ENCODE results near the gene CT55. TPM values are rescaled to one million over a fixed set of nuclear protein-coding genes. Genes with fewer than 3 reads are reported as not detected.
"Not testable (repeated sequence)": the region's sequence is repeated elsewhere in the genome, so short reads cannot be mapped to it uniquely, and the experiment has no call there.

The CT55 gene
- not detected for polyA plus RNA-seq

GRCh38 chrX:135170877-135171519 is at the start of gene CT55:
Gene CT55 (minus strand): TSS chrX:135171398. CDS start chrX:135171171, 227 bp downstream.
- Mint-ChIP-seq H3K9me3 (peaks cover 0 to 13% (median 2%) of the 10 kb centered on the region in 3 donors), H3K4me1 (no peaks in the 10 kb centered on the region), H3K27ac (no peak within 1 kb of the TSS), H3K27me3 (peaks cover 7% of the 10 kb centered on the region), H3K4me3 (no peak within 1 kb of the TSS), H3K36me3 (no peaks in the 10 kb centered on the region)

- Mint-ChIP-seq H3K27ac (no peak overlapping the region), H3K4me1 (no peaks in the 10 kb centered on the region)
These were observed 42.1 kb upstream of the CT55 start for GRCh38 chrX:135213200-135213844.

GRCh38 chrX:135206427-135206826 is 35.2 kb upstream of the CT55 start:
- peaks cover 10% of the 10 kb centered on the region for H3K27me3 Mint-ChIP-seq
- H3K4me3 Mint-ChIP-seq, H3K36me3 Mint-ChIP-seq, H3K4me1 Mint-ChIP-seq, H3K9me3 Mint-ChIP-seq, H3K27ac Mint-ChIP-seq: not testable (repeated sequence)

More at GRCh38 chrX:135213200-135213844, 42.1 kb upstream of the CT55 start:
- H3K36me3 Mint-ChIP-seq, result no peaks in the 10 kb centered on the region
- no peak overlapping the region for H3K4me3 Mint-ChIP-seq
- H3K9me3 Mint-ChIP-seq, result no peaks in the 10 kb centered on the region
- peaks cover 6% of the 10 kb centered on the region for H3K27me3 Mint-ChIP-seq

- no peak overlapping the region for H3K27ac Mint-ChIP-seq
- H3K9me3 Mint-ChIP-seq, result no peaks in the 10 kb centered on the region
- H3K27me3 Mint-ChIP-seq, result peaks cover 8% of the 10 kb centered on the region
- no peak overlapping the region for H3K4me3 Mint-ChIP-seq
- H3K36me3 Mint-ChIP-seq, result no peaks in the 10 kb centered on the region
- no peaks in the 10 kb centered on the region for H3K4me1 Mint-ChIP-seq
These were observed 29.1 kb upstream of the CT55 start for GRCh38 chrX:135200297-135200696.

GRCh38 chrX:135194684-135195083 is 23.5 kb upstream of the CT55 start:
- no peaks in the 10 kb centered on the region for H3K4me1 Mint-ChIP-seq
- peaks cover 8% of the 10 kb centered on the region for H3K27me3 Mint-ChIP-seq
- no peak overlapping the region for H3K27ac Mint-ChIP-seq

GRCh38 chrX:135193740-135194139 is 22.5 kb upstream of the CT55 start:
- H3K4me3 Mint-ChIP-seq, result no peak overlapping the region
- peaks cover 7% of the 10 kb centered on the region for H3K27me3 Mint-ChIP-seq
- no peak overlapping the region for H3K27ac Mint-ChIP-seq
- peaks cover 0 to under 1% (median 0%) of the 10 kb centered on the region in 3 donors for H3K9me3 Mint-ChIP-seq
- no peaks in the 10 kb centered on the region for H3K36me3 Mint-ChIP-seq
- no peaks in the 10 kb centered on the region for H3K4me1 Mint-ChIP-seq

More at GRCh38 chrX:135194684-135195083, 23.5 kb upstream of the CT55 start:
- Mint-ChIP-seq H3K4me3 (no peak overlapping the region), H3K36me3 (no peaks in the 10 kb centered on the region), H3K9me3 (no peaks in the 10 kb centered on the region)

- Mint-ChIP-seq H3K9me3 (peaks cover 0 to 2% (median 0%) of the 10 kb centered on the region in 3 donors), H3K4me1 (no peaks in the 10 kb centered on the region), H3K27ac (no peak overlapping the region), H3K4me3 (no peak overlapping the region), H3K36me3 (no peaks in the 10 kb centered on the region), H3K27me3 (peaks cover 10% of the 10 kb centered on the region)
These were observed 20.6 kb upstream of the CT55 start for GRCh38 chrX:135191838-135192237.

GRCh38 chrX:135185795-135186443 is 14.7 kb upstream of the CT55 start:
- Mint-ChIP-seq H3K27me3 (peaks cover 15% of the 10 kb centered on the region), H3K36me3 (no peaks in the 10 kb centered on the region)

GRCh38 chrX:135178636-135179035 is 7.4 kb upstream of the CT55 start:
- peaks cover 0 to 2% (median 0%) of the 10 kb centered on the region in 3 donors for H3K9me3 Mint-ChIP-seq
- no peak overlapping the region for H3K27ac Mint-ChIP-seq

More at GRCh38 chrX:135185795-135186443, 14.7 kb upstream of the CT55 start:
- peaks cover 0 to 2% (median 0%) of the 10 kb centered on the region in 3 donors for H3K9me3 Mint-ChIP-seq
- no peaks in the 10 kb centered on the region for H3K4me1 Mint-ChIP-seq
- no peak overlapping the region for H3K4me3 Mint-ChIP-seq
- no peak overlapping the region for H3K27ac Mint-ChIP-seq

GRCh38 chrX:135170468-135170867 is 730 bp downstream of the CT55 start:
- Mint-ChIP-seq H3K27ac (no peak overlapping the region), H3K4me1 (no peaks in the 10 kb centered on the region), H3K4me3 (no peak overlapping the region), H3K9me3 (peaks cover 0 to 13% (median 2%) of the 10 kb centered on the region in 3 donors), H3K36me3 (no peaks in the 10 kb centered on the region), H3K27me3 (peaks cover 7% of the 10 kb centered on the region)

More at GRCh38 chrX:135178636-135179035, 7.4 kb upstream of the CT55 start:
- H3K4me1 Mint-ChIP-seq, result no peaks in the 10 kb centered on the region
- H3K36me3 Mint-ChIP-seq, result no peaks in the 10 kb centered on the region
- no peak overlapping the region for H3K4me3 Mint-ChIP-seq
- H3K27me3 Mint-ChIP-seq, result peaks cover 9% of the 10 kb centered on the region

GRCh38 chrX:135169534-135169933 is 1.7 kb downstream of the CT55 start:
- not testable (repeated sequence) for H3K27me3 Mint-ChIP-seq, H3K4me3 Mint-ChIP-seq, H3K27ac Mint-ChIP-seq, H3K4me1 Mint-ChIP-seq, H3K36me3 Mint-ChIP-seq
- H3K9me3 Mint-ChIP-seq, result peaks cover 0 to 13% (median 2%) of the 10 kb centered on the region in 3 donors

- H3K27me3 Mint-ChIP-seq, result peaks cover 4% of the 10 kb centered on the region
- no peak overlapping the region for H3K27ac Mint-ChIP-seq
- no peak overlapping the region for H3K4me3 Mint-ChIP-seq
- H3K36me3 Mint-ChIP-seq, result no peaks in the 10 kb centered on the region
- peaks cover 0 to 13% (median 0%) of the 10 kb centered on the region in 3 donors for H3K9me3 Mint-ChIP-seq
- H3K4me1 Mint-ChIP-seq, result no peaks in the 10 kb centered on the region
These were observed 2.7 kb downstream of the CT55 start for GRCh38 chrX:135168486-135168885.

- H3K4me1 Mint-ChIP-seq, H3K36me3 Mint-ChIP-seq, H3K9me3 Mint-ChIP-seq, H3K27me3 Mint-ChIP-seq, H3K27ac Mint-ChIP-seq, H3K4me3 Mint-ChIP-seq: not testable (repeated sequence)
These were observed 16.5 kb downstream of the CT55 start for GRCh38 chrX:135154688-135155087.

- H3K4me1 Mint-ChIP-seq, H3K9me3 Mint-ChIP-seq, H3K36me3 Mint-ChIP-seq, H3K4me3 Mint-ChIP-seq, H3K27ac Mint-ChIP-seq, H3K27me3 Mint-ChIP-seq: not testable (repeated sequence)
These were observed 45.1 kb downstream of the CT55 start for GRCh38 chrX:135126145-135126544.

GRCh38 chrX:135120056-135120576 is 51.1 kb downstream of the CT55 start, which contains the start of gene ETDB:
Gene ETDB (minus strand): TSS chrX:135120526. CDS start chrX:135119261, 1,265 bp downstream.
- not testable (repeated sequence) for H3K27me3 Mint-ChIP-seq, H3K9me3 Mint-ChIP-seq, H3K27ac Mint-ChIP-seq, H3K36me3 Mint-ChIP-seq, H3K4me3 Mint-ChIP-seq, H3K4me1 Mint-ChIP-seq

Data from IgD-negative memory B cell (primary cell).